ENCODE data around the gene PRKAR1B.
A peak's percentile ranks its signal among the peaks of the same experiment; 100 is the strongest.

Gene PRKAR1B

DNA sequence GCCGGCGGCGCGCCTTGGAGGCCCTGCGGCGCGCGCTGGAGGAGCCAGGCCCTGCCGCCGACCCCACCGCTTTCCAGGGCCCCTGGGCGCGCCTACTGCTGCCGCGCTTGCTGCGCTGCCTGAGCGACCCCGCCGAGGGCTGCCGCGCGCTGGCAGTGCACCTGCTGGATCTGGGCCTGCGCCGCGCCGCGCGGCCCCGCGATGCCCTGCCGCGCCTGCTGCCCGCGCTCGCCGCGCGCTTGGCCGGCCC, 302 bp downstream of the PRKAR1B start:
- H3K9me3 ChIP-seq (ENCODE audit: insufficient read depth, low read length), result peaks cover 41% of the 10 kb centered on the region; the same call in 1 of the 2 replicates
- no peaks in the 10 kb centered on the region for H3K27me3 ChIP-seq (ENCODE audit: insufficient read depth, insufficient read length)
- no peak for TF ChIP-seq ZNF274 (IDR thresholded peaks at IDR 0.05; ENCODE audit: low read depth, low read length)
- TF ChIP-seq YY1 (IDR thresholded peaks at IDR 0.05; ENCODE audit: insufficient read depth, insufficient read length), result no peak
- TF ChIP-seq SUZ12 (IDR thresholded peaks at IDR 0.05; ENCODE audit: extremely low read depth, insufficient read depth, insufficient read length), result no peak
- H3K4me3 ChIP-seq (ENCODE audit: insufficient read length, low read depth), result peak overlapping the region; percentile 92
- peaks cover 5% of the 10 kb centered on the region for H3K4me1 ChIP-seq (ENCODE audit: insufficient read depth, insufficient read length)
- H3K9ac ChIP-seq (ENCODE audit: insufficient read length, low read depth), result peak overlapping the region; percentile 96
- DNase-seq (ENCODE audit: low read depth, low spot score), result no peak
- peaks cover 63% of the 10 kb centered on the region for H3K36me3 ChIP-seq (ENCODE audit: insufficient read depth, insufficient read length, low read length)

DNA sequence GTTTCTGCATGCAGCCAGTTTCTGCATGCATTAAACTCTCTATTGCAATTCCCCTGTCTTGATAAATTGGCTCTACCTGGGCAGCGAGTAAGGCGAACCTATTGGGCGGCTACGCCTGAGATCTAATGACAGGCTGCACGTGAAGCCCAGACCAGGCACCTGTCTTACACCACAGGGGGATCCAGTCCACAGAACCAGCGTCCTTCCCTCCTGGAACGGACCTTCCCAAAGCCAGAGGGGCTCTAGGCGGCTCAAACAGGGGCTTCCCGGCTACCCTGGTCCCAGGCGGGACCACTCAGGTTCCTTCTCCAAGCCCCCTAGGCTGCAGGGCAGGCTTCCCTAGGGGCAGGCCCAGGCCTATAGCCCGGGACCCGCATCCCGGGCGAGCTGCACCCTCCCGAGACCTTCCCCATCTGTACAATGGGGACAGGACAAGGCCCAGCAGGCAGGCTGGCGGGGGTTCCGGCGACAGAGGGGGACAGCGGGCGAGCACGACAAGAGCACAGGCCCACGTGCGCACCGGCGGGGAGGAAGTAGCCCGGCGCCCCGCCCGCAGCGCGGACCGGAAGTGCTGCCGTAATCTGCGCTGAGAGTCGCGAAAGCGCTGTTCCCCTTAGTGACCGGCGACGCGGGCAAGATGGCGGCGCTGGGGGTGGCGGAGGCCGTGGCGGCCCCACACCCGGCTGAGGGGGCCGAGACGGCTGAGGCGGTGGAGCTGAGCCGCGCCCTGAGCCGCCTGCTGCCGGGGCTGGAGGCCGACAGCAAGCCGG, 812 bp downstream of the PRKAR1B start, which contains the start of gene DNAAF5:
Gene DNAAF5 (plus strand): TSS at position 616 of the 770 bp plus-strand sequence. CDS start 22 bp downstream, at position 638.
- TF ChIP-seq ZNF274 (IDR thresholded peaks at IDR 0.05; ENCODE audit: low read depth, low read length) (no peak), YY1 (IDR thresholded peaks at IDR 0.05; ENCODE audit: insufficient read depth, insufficient read length) (peak; percentile 90)
- Histone ChIP-seq H3K27me3 (ENCODE audit: insufficient read depth, insufficient read length) (no peaks in the 10 kb centered on the region), H3K9ac (ENCODE audit: insufficient read length, low read depth) (peak within 1 kb of the TSS; percentile 96), H3K9me3 (ENCODE audit: insufficient read depth, low read length) (peaks cover 44% of the 10 kb centered on the region; the same call in 1 of the 2 replicates), H3K4me3 (ENCODE audit: insufficient read length, low read depth) (peak within 1 kb of the TSS; percentile 92), H3K4me1 (ENCODE audit: insufficient read depth, insufficient read length) (peaks cover 5% of the 10 kb centered on the region), H3K36me3 (ENCODE audit: insufficient read depth, insufficient read length, low read length) (peaks cover 60% of the 10 kb centered on the region)
- DNase-seq (ENCODE audit: low read depth, low spot score), result peak; percentile 90

DNA sequence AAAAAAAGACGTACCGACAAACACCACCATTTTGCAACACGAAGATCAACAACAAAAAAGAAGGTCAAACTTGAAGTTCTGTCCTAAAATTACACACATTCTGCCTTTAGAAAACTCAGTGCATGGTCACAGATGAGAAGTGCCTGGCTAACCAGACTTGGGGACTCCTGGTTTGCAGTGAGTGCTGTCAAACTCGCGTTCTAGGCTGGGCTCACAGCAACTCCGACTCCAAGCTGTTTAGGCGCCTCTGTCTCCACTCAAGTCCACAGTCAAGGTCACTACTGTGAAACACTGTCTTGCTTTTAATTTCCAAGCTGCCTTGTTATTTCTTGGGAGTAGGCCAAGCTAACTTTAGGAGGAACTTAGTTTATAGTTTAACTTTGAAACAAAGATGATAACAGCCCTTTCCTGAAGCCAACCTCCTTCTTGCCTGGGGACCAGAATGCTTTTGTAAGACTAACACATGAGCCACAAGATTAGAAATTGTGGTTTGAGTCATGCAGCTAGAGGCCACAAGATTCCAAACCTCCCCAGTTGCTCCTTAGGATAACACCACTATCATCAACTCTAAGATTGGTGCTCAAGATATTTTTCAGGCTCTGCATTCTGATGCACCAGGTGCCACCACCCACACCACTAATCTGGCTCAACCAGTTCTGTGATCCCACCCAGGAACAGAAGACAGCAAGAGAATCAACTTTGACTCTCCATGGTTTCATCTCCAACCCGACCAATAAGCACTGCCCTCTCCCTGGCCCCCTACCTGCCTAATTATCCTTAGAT, 1.7 kb downstream of the PRKAR1B start:
- Histone ChIP-seq H3K9ac (ENCODE audit: insufficient read length, low read depth) (peak overlapping the region; percentile 96), H3K4me3 (ENCODE audit: insufficient read length, low read depth) (peak overlapping the region; percentile 92), H3K27me3 (ENCODE audit: insufficient read depth, insufficient read length) (no peaks in the 10 kb centered on the region), H3K36me3 (ENCODE audit: insufficient read depth, insufficient read length, low read length) (peaks cover 52% of the 10 kb centered on the region), H3K4me1 (ENCODE audit: insufficient read depth, insufficient read length) (peaks cover 5% of the 10 kb centered on the region), H3K9me3 (ENCODE audit: insufficient read depth, low read length) (peaks cover 44% of the 10 kb centered on the region; the same call in 1 of the 2 replicates)
- TF ChIP-seq ZNF274 (IDR thresholded peaks at IDR 0.05; ENCODE audit: low read depth, low read length) (no peak), YY1 (IDR thresholded peaks at IDR 0.05; ENCODE audit: insufficient read depth, insufficient read length) (no peak), SUZ12 (IDR thresholded peaks at IDR 0.05; ENCODE audit: extremely low read depth, insufficient read depth, insufficient read length) (no peak)
- no peak for DNase-seq (ENCODE audit: low read depth, low spot score)

DNA sequence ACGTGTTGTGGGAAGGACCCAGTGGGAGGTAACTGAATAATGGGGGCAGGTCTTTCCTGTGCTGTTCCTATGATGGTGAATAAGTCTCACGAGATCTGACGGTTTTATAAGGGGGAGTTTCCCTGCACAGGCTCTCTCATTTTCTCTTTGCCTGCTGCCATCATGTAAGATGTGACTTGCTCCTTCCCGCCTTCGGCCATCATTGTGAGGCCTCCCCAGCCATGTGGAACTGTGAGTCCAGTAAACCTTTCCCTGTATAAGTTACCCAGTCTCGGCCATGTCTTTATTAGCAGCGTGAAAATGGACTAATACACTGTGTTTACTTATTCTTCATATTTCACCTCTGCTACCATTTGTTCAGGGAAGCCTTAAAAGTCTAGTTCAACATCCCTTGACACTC, 2.8 kb downstream of the PRKAR1B start:
- peaks cover 44% of the 10 kb centered on the region; the same call in 1 of the 2 replicates for H3K9me3 ChIP-seq (ENCODE audit: insufficient read depth, low read length)
- peaks cover 44% of the 10 kb centered on the region for H3K36me3 ChIP-seq (ENCODE audit: insufficient read depth, insufficient read length, low read length)
- no peaks in the 10 kb centered on the region for H3K27me3 ChIP-seq (ENCODE audit: insufficient read depth, insufficient read length)
- H3K9ac ChIP-seq (ENCODE audit: insufficient read length, low read depth), result no peak overlapping the region
- no peak for DNase-seq (ENCODE audit: low read depth, low spot score)
- H3K4me3 ChIP-seq (ENCODE audit: insufficient read length, low read depth), result no peak overlapping the region
- peaks cover 5% of the 10 kb centered on the region for H3K4me1 ChIP-seq (ENCODE audit: insufficient read depth, insufficient read length)
- TF ChIP-seq ZNF274 (IDR thresholded peaks at IDR 0.05; ENCODE audit: low read depth, low read length) (no peak), SUZ12 (IDR thresholded peaks at IDR 0.05; ENCODE audit: extremely low read depth, insufficient read depth, insufficient read length) (no peak), YY1 (IDR thresholded peaks at IDR 0.05; ENCODE audit: insufficient read depth, insufficient read length) (no peak)

DNA sequence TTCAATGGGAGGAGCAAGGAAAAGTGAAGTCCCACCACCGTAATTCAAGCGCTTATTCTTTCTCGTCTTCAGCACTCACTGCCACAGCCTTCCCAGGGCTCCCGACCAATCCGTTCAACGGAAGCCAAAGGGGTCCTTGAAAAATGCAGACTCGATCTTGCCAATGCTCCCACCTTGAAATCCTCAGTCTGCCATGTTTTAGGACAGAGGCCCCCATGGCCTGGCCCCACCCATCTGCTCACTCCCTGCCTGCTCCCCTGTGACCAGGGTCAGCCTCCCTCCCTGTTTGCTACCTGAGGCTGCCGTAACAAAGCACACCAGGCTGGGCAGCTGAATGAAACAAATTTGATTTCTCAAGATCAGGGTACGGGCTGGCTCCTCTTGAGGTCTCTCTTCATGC, 3.5 kb downstream of the PRKAR1B start:
- peaks cover 3% of the 10 kb centered on the region for H3K4me1 ChIP-seq (ENCODE audit: insufficient read depth, insufficient read length)
- TF ChIP-seq SUZ12 (IDR thresholded peaks at IDR 0.05; ENCODE audit: extremely low read depth, insufficient read depth, insufficient read length), result no peak
- TF ChIP-seq YY1 (IDR thresholded peaks at IDR 0.05; ENCODE audit: insufficient read depth, insufficient read length), result no peak
- no peak for TF ChIP-seq ZNF274 (IDR thresholded peaks at IDR 0.05; ENCODE audit: low read depth, low read length)
- H3K9me3 ChIP-seq (ENCODE audit: insufficient read depth, low read length), result peaks cover 44% of the 10 kb centered on the region; the same call in 1 of the 2 replicates
- no peaks in the 10 kb centered on the region for H3K27me3 ChIP-seq (ENCODE audit: insufficient read depth, insufficient read length)
- no peak overlapping the region for H3K9ac ChIP-seq (ENCODE audit: insufficient read length, low read depth)
- DNase-seq (ENCODE audit: low read depth, low spot score), result no peak
- no peak overlapping the region for H3K4me3 ChIP-seq (ENCODE audit: insufficient read length, low read depth)
- H3K36me3 ChIP-seq (ENCODE audit: insufficient read depth, insufficient read length, low read length), result peaks cover 38% of the 10 kb centered on the region

DNA sequence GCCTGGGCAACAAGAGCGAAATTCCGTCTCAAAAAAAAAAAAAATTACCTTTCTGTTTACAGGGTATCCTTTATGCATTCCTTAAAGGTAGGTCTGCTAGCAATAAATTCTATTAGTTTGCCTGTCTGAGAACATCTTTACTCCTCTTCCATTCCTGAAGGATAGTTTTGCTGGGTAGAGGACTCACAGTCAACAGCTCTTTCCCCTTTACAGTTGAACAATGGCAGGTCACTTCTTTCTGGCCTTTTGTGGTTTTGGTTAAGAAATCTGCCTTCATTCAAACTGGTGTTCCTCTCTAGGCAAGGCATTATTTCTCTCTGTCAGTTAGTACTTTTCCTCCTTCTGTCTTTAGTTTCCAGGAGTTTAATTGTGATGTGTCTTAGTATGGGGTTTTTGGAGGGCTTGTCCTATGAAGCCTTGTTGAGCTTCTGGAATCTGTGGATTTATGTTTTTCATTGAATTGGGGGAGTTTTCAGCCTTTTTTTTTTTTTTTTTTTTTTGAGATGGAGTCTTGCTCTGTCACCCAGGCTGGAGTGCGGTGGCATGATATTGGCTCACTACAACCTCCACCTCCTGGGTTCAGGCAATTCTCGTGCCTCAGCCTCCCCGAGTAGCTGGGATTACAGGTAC, 5.3 kb downstream of the PRKAR1B start:
- TF ChIP-seq YY1 (IDR thresholded peaks at IDR 0.05; ENCODE audit: insufficient read depth, insufficient read length) (no peak), SUZ12 (IDR thresholded peaks at IDR 0.05; ENCODE audit: extremely low read depth, insufficient read depth, insufficient read length) (no peak), ZNF274 (IDR thresholded peaks at IDR 0.05; ENCODE audit: low read depth, low read length) (no peak)
- no peak for DNase-seq (ENCODE audit: low read depth, low spot score)
- H3K27me3 ChIP-seq (ENCODE audit: insufficient read depth, insufficient read length), result no peaks in the 10 kb centered on the region
- H3K4me3 ChIP-seq (ENCODE audit: insufficient read length, low read depth), result no peak overlapping the region
- peaks cover 2% of the 10 kb centered on the region for H3K4me1 ChIP-seq (ENCODE audit: insufficient read depth, insufficient read length)
- H3K9me3 ChIP-seq (ENCODE audit: insufficient read depth, low read length), result peaks cover 44% of the 10 kb centered on the region; the same call in 1 of the 2 replicates
- peaks cover 35% of the 10 kb centered on the region for H3K36me3 ChIP-seq (ENCODE audit: insufficient read depth, insufficient read length, low read length)
- no peak overlapping the region for H3K9ac ChIP-seq (ENCODE audit: insufficient read length, low read depth)

DNA sequence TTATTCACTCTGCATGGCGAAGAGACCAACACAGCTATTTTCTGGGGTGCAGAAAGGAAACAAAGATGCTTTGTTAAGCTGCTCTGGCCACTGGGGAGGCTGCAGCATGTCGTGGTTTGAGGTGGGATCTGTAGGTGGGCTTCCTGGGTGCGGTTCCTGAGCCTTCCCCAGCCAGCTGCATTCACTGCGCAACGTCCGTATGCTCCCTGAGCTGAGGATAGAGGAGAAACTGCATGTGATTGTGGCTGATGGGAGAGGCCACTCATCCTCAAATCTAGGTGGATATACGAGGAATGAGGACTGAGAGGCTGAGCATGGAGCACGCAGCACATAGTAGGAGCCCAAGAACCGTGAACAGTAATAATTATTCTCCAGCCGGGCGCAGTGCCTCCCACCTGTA, 10.4 kb downstream of the PRKAR1B start:
- Histone ChIP-seq H3K4me1 (ENCODE audit: insufficient read depth, insufficient read length) (no peaks in the 10 kb centered on the region), H3K36me3 (ENCODE audit: insufficient read depth, insufficient read length, low read length) (peaks cover 15% of the 10 kb centered on the region), H3K27me3 (ENCODE audit: insufficient read depth, insufficient read length) (no peaks in the 10 kb centered on the region), H3K9ac (ENCODE audit: insufficient read length, low read depth) (no peak overlapping the region), H3K9me3 (ENCODE audit: insufficient read depth, low read length) (peaks cover 2% of the 10 kb centered on the region; the same call in 1 of the 2 replicates), H3K4me3 (ENCODE audit: insufficient read length, low read depth) (no peak overlapping the region)
- TF ChIP-seq YY1 (IDR thresholded peaks at IDR 0.05; ENCODE audit: insufficient read depth, insufficient read length) (no peak), ZNF274 (IDR thresholded peaks at IDR 0.05; ENCODE audit: low read depth, low read length) (no peak), SUZ12 (IDR thresholded peaks at IDR 0.05; ENCODE audit: extremely low read depth, insufficient read depth, insufficient read length) (no peak)
- no peak for DNase-seq (ENCODE audit: low read depth, low spot score)

Data from NT2/D1 (cell line).